ENCODE data around the gene ERC2. TPM values are rescaled to one million over a fixed set of nuclear protein-coding genes. Genes with fewer than 3 reads are reported as not detected.

ERC2 gene
- total and polyA plus RNA-seq, 2 of the 13 experiments (the other 11 are each of a cell fraction or from before 2014, with no cell fraction given): 0.16 to 0.22 TPM

DNA sequence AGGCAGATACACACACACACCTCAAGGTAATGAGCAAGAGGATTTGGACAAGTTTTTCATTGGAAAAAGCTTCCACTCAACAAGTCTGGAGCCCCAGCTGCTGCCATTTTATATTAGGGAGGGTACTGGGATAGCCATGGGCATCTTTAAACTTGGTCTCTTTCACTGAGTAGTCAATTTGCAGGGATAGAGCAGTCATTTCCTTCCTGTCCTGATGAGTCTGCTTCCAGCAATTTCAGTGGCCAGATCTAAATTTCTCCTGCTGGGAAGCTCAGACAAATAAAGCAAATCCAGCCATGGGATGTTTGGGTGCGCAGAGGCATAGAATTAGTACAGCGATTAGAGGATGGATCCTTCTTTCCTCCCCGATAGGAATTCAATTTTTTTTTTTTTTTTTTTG is 874 bp upstream of the ERC2 start:
- H4K20me1 ChIP-seq (ENCODE audit: insufficient read depth, low read length): no peaks in the 10 kb centered on the region
- DNase-seq (ENCODE audit: low spot score): no peak
- ChIA-PET CTCF (ENCODE audit: low intra/inter-chr PET ratio, low total read pairs) (no interaction called here), POLR2A (no interaction called here)
- H3K36me3 ChIP-seq (replicated peaks in 1 of 2; ENCODE audit: control insufficient read depth in 1 of 2, insufficient read depth in 2 of 2, low read length in 2 of 2): no peaks in the 10 kb centered on the region
- no peaks in the 10 kb centered on the region for H3K9me3 ChIP-seq (ENCODE audit: low read length)
- no peak overlapping the region for H3K9ac ChIP-seq (ENCODE audit: insufficient read depth, low read depth, low read length)
- WGBS (ENCODE audit: low lambda C conversion rate): 80% methylated on average over 3 of the region's 3 CpGs
- no peaks in the 10 kb centered on the region for H3K79me2 ChIP-seq (ENCODE audit: insufficient read depth, low read length)
- no peak for FAIRE-seq
- no TSS peak for BruUV-seq (replicated peaks)
- TF ChIP-seq ZNF577 (CRISPR knock-in tag; IDR thresholded peaks at IDR 0.05; ENCODE audit: borderline replicate concordance, low read depth) (no peak), NAIF1 (CRISPR knock-in tag; IDR thresholded peaks at IDR 0.05; ENCODE audit: borderline replicate concordance) (no peak), ZNF557 (CRISPR knock-in tag; IDR thresholded peaks at IDR 0.05) (no peak), CC2D1A (CRISPR knock-in tag; IDR thresholded peaks at IDR 0.05) (no peak), SP140L (CRISPR knock-in tag; IDR thresholded peaks at IDR 0.05; ENCODE audit: borderline replicate concordance) (no peak), ZNF549 (CRISPR knock-in tag; IDR thresholded peaks at IDR 0.05) (no peak)
- TF ChIP-seq, protein P1, sequence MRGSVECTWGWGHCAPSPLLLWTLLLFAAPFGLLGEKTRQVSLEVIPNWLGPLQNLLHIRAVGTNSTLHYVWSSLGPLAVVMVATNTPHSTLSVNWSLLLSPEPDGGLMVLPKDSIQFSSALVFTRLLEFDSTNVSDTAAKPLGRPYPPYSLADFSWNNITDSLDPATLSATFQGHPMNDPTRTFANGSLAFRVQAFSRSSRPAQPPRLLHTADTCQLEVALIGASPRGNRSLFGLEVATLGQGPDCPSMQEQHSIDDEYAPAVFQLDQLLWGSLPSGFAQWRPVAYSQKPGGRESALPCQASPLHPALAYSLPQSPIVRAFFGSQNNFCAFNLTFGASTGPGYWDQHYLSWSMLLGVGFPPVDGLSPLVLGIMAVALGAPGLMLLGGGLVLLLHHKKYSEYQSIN (CRISPR knock-in tag; IDR thresholded peaks at IDR 0.05; ENCODE audit: borderline replicate concordance): no peak
- TF ChIP-seq, protein P2, sequence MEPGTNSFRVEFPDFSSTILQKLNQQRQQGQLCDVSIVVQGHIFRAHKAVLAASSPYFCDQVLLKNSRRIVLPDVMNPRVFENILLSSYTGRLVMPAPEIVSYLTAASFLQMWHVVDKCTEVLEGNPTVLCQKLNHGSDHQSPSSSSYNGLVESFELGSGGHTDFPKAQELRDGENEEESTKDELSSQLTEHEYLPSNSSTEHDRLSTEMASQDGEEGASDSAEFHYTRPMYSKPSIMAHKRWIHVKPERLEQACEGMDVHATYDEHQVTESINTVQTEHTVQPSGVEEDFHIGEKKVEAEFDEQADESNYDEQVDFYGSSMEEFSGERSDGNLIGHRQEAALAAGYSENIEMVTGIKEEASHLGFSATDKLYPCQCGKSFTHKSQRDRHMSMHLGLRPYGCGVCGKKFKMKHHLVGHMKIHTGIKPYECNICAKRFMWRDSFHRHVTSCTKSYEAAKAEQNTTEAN (CRISPR knock-in tag; conservative IDR thresholded peaks at IDR 0.05): no peak
- peaks cover 13% of the 10 kb centered on the region for H3K4me1 ChIP-seq (ENCODE audit: insufficient read depth, low read length)
- in situ Hi-C loops (cut with HindIII; ENCODE audit: extremely low pct_ligation_motif_present, low pct_unique_long_range_greater_than_20kb): no loop called here
- no peak overlapping the region for H3K4me2 ChIP-seq (ENCODE audit: low read depth, low read length)
- no peak for ATAC-seq
- no peak overlapping the region for H2AFZ ChIP-seq (ENCODE audit: low read length)
- no peak overlapping the region for H3K27ac ChIP-seq (ENCODE audit: extremely low read length, insufficient read depth, low read length)
- H3K27me3 ChIP-seq (ENCODE audit: control insufficient read depth in 1 of 2, insufficient read depth in 2 of 2, low read length in 2 of 2): peaks cover 1 to 24% of the 10 kb centered on the region in 2 experiments
- intact Hi-C loops (cut with micrococcal nuclease; ENCODE audit: unreplicated experiment): no loop called here
- no peak overlapping the region for H3K4me3 ChIP-seq (replicated peaks in 1 of 3; ENCODE audit: insufficient read depth in 1 of 3, low read depth in 2 of 3, low read length in 3 of 3)
